Upper lobe of left lung (tissue), 4 donors: ENCODE data around the gene ADCY9.

Experiments
- EP300 ChIP-seq, 4 donors: sonication (generic); formaldehyde crosslinking; IDR thresholded peaks; one replicate each; pipeline ENCODE4 v1.5.1; 2017; ENCODE audit warnings: antibody characterized with exemption in 4 of 4, control low read depth in 2 of 4
- POLR2A ChIP-seq, 4 donors: fragments of 450-650 bp; IDR thresholded peaks; one replicate each; pipeline ENCODE4 v1.5.1; 2016 to 2017; ENCODE audit warnings: antibody characterized with exemption in 4 of 4, mild to moderate bottlenecking in 2 of 4
- POLR2AphosphoS5 ChIP-seq, 2 donors: sonication (generic); formaldehyde crosslinking; IDR thresholded peaks; one replicate each; pipeline ENCODE4 v1.5.1; 2017; ENCODE audit warnings: antibody characterized with exemption in 2 of 2
- TF ChIP-seq, protein P1 (sequence below), 6 experiments: fragments of 450-650 bp in 4 of 6; fragments of 200-600 bp in 2 of 6; sonication (generic) in 2 of 6; IDR thresholded peaks; one replicate each; pipeline ENCODE4 v1.5.1; 2016 to 2019; ENCODE audit warnings: antibody characterized with exemption in 6 of 6

DNA sequence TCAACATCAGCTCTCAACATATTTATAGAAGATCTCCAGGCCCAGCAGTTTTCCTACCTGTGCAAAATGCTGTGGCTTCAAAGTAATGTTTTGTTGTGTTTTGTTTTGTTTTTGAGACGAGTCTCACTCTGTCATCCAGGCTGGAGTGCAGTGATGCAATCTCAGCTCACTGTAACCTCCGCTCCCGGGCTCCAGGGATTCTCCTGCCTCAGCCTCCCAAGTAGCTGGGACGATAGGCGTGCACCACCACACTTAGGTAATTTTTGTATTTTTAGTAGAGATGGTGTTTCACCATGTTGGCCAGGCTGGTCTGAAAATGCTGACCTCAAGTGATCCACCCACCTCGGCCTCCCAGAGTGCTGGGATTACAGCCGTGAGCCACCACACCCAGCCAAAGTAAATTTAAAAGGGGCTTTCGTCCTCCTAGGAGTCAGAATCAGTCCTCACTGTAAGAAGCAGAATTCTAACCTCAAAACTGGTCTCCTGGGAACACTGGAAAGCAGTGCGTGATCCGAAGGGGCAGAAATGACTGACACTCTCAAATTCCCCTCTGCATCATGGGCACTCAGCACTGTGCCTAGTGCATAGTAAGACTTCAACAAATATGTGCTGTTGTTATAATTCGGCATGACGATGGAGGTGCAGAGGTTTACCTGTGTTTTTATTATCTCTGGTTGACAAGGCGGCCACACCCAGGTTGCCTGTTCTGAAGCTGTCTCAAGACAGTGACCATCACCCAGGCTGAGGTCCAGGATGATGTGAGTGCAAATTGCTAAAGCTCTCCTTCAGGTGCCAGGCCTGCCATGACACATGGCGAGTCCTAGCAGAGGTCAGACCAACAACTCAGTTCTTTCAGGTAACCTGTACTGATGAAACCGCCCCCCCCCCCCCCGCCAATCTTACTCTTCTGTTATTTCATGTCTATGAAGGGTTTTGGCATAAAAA, 59.8 kb downstream of the ADCY9 start:
- TF ChIP-seq, protein P1, sequence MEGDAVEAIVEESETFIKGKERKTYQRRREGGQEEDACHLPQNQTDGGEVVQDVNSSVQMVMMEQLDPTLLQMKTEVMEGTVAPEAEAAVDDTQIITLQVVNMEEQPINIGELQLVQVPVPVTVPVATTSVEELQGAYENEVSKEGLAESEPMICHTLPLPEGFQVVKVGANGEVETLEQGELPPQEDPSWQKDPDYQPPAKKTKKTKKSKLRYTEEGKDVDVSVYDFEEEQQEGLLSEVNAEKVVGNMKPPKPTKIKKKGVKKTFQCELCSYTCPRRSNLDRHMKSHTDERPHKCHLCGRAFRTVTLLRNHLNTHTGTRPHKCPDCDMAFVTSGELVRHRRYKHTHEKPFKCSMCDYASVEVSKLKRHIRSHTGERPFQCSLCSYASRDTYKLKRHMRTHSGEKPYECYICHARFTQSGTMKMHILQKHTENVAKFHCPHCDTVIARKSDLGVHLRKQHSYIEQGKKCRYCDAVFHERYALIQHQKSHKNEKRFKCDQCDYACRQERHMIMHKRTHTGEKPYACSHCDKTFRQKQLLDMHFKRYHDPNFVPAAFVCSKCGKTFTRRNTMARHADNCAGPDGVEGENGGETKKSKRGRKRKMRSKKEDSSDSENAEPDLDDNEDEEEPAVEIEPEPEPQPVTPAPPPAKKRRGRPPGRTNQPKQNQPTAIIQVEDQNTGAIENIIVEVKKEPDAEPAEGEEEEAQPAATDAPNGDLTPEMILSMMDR (IDR thresholded peaks at IDR 0.05) = no peak
- TF ChIP-seq POLR2A (IDR thresholded peaks at IDR 0.05) (no peak), POLR2AphosphoS5 (IDR thresholded peaks at IDR 0.05) (no peak), EP300 (IDR thresholded peaks at IDR 0.05) (no peak)
